A549 (cell line): Measurements from ENCODE around the gene RFLNA.

Source experiments
- CHD2 ChIP-seq: fragments of 150-350 bp; IDR thresholded peaks from 2 replicates; pipeline ENCODE4 v1.6.1; 2014; ENCODE audit warnings: low read length; ENCODE audit not compliant: partially characterized antibody
- CTCF ChIP-seq: fragments of >200 bp; sonication (Bioruptor Twin); formaldehyde crosslinking; IDR thresholded peaks from 3 replicates; pipeline ENCODE4 v1.5.1; 2016
- POLR2A ChIP-seq: IDR thresholded peaks from 2 replicates; pipeline ENCODE4 v1.6.1; 2012; ENCODE audit warnings: mild to moderate bottlenecking, low read length
- POLR2AphosphoS2 ChIP-seq: conservative IDR thresholded peaks from 2 replicates; pipeline ENCODE4 v1.6.1; 2012; ENCODE audit warnings: low read length, improper control_type of control experiment, inconsistent platforms
- RAD21 ChIP-seq, 2 experiments: fragments of >200 bp in 1 of 2; sonication (Bioruptor Twin) in 1 of 2; formaldehyde crosslinking in 1 of 2; IDR thresholded peaks in 1 of 2; conservative IDR thresholded peaks in 1 of 2; 2 replicates in 1 of 2; 3 replicates in 1 of 2; pipeline ENCODE4 v1.6.1; 2012 to 2018; ENCODE audit warnings: inconsistent platforms in 1 of 2
- REST ChIP-seq: fragments of 200-600 bp; sonication (generic); IDR thresholded peaks from 2 replicates; pipeline ENCODE4 v1.6.1; 2016; ENCODE audit warnings: antibody characterized with exemption, mild to moderate bottlenecking, moderate library complexity

GRCh38 chr12:124345795-124346194 is 50.9 kb downstream of the RFLNA start:
- TF ChIP-seq CHD2 (no peak), POLR2AphosphoS2 (no peak), POLR2A (no peak), CTCF (no peak), RAD21 (conservative IDR thresholded peaks at IDR 0.05 in 1 of 2, IDR thresholded peaks at IDR 0.05 in 1 of 2) (no peak), REST (no peak)
